Activated CD4-positive, alpha-beta T cell treated with anti-CD3 and anti-CD28 coated beads, Interleukin-2, amount 10 ng/mL, durations not matched to agents 7 days and 5 days (primary cell): ENCODE measurements around the gene WDR37. TPM values are rescaled to one million over a fixed set of nuclear protein-coding genes. Genes with fewer than 3 reads are reported as not detected.

Experiments
- CTCF ChIA-PET: fragments of 350-600 bp; sonication (Branson Sonifier 250); formaldehyde crosslinking; loops from one replicate; lab custom pipeline; 2021; ENCODE audit warnings: antibody characterized with exemption; lab: Charles Lee
- POLR2A ChIA-PET: fragments of 350-600 bp; sonication (Branson Sonifier 250); formaldehyde crosslinking; loops from one replicate; lab custom pipeline; 2021; ENCODE audit warnings: antibody characterized with exemption; lab: Charles Lee
- DNase-seq: peaks from one replicate; pipeline ENCODE4 v3.0.0-alpha.2; 2020
- H3K27ac Mint-ChIP-seq: one replicate; pipeline ENCODE4 v1.8.0; 2021; ENCODE audit warnings: mild to moderate bottlenecking, moderate library complexity, mixed read lengths
- H3K27me3 Mint-ChIP-seq: one replicate; pipeline ENCODE4 v1.8.0; 2021; ENCODE audit warnings: mixed read lengths
- H3K36me3 Mint-ChIP-seq: one replicate; pipeline ENCODE4 v1.8.0; 2021; ENCODE audit warnings: low read depth, mixed read lengths
- H3K4me1 Mint-ChIP-seq: one replicate; pipeline ENCODE4 v1.8.0; 2021; ENCODE audit warnings: mixed read lengths
- H3K4me3 Mint-ChIP-seq: one replicate; pipeline ENCODE4 v1.8.0; 2021; ENCODE audit warnings: mild to moderate bottlenecking, moderate library complexity, mixed read lengths
- H3K9me3 Mint-ChIP-seq: one replicate; pipeline ENCODE4 v1.8.0; 2021; ENCODE audit warnings: mixed read lengths
- total RNA-seq, 2 experiments: library from RNA; stranded (reverse); gene quantifications; one replicate each; pipeline ENCODE4 v1.2.3, GENCODE V29; 2021

WDR37 gene
- total RNA-seq, 2 experiments from 2014 or later = 31.9 to 35.0 TPM

DNA sequence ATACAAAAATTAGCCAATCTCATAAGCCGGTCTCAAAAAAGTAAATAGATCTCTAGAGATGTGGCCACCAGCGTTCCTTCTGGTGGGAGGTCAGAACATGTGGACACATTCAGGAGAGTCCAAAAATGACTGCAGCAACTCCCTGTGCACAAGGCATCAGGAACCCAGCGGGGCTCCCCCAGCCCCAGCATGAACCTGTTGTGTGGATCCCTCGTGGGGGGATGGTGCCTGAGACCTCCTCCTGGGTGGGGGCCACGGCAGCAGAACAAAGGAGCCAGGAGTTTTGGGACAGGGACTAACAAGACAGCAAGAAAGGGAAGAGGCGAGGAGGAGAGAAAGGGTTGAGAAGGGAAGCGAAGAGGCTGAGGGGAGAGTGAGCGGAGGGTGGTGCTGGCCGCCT is 121.8 kb downstream of the WDR37 start:
- Mint-ChIP-seq H3K4me3 (no peak overlapping the region), H3K36me3 (no peaks in the 10 kb centered on the region), H3K4me1 (no peaks in the 10 kb centered on the region), H3K27ac (no peak overlapping the region), H3K9me3 (no peaks in the 10 kb centered on the region), H3K27me3 (no peaks in the 10 kb centered on the region)
- ChIA-PET POLR2A (no interaction called here), CTCF (no interaction called here)
- no peak for DNase-seq

DNA sequence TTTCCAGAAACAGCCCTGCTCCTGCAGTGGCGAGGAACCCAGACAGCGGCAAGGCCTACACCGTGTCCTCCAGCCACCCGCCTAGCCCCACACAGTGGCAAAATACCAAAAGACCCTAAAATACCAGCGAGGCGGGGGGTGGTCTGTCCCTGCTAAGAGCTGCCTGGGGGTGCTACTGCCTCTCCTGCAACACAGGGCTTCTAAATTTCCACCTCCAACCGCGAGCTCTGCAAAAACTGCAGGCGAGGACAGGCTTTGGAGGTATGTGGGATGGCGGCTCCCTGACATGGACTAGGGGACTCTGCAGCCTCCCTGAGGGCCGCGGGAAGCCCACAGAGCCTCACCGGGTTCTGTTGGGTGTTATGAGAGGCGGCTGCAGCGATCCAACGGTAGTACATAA is 122.3 kb downstream of the WDR37 start:
- POLR2A ChIA-PET = no interaction called here
- CTCF ChIA-PET = no interaction called here
- Mint-ChIP-seq H3K27ac (no peak overlapping the region), H3K4me1 (no peaks in the 10 kb centered on the region), H3K27me3 (no peaks in the 10 kb centered on the region), H3K4me3 (no peak overlapping the region), H3K9me3 (no peaks in the 10 kb centered on the region), H3K36me3 (no peaks in the 10 kb centered on the region)
- no peak for DNase-seq

DNA sequence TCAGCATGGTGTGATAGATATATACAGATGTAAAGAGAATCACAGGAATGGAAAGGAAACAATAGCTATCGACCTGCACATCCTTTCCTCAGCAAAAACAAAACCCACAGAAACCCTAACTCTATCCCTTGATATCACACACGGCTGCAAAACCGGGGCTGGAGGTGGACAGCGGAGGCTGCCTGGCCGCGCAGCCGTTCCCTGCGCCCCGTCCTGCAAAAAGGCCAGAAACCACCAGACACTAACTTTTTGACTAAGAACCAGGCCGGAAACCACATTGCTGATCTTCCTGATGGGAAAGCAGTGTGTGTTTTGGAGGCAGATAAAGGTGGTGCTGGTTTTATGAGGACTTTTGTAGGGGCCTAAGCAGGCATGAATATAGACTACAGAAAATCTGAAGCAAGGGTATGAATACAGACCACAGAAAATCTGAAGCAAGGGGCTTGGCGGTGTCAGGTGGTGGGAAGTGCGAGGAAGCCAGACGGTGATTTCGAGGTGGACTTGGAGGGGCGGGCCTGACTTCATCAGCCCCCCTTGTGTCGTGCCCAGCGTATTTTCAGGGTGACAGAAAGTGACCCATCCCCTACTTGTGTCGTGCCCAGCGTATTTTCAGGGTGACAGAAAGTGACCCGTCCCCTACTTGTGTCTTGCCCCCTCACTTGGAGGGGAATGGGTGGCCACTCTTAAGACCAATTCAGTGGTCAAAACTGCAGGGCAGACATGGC is 123.3 kb downstream of the WDR37 start:
- no peak for DNase-seq
- ChIA-PET CTCF (interaction anchor here (0.6 to 0.8 kb wide), 2 partner anchors 19 to 807 kb away, joined by 3 to 7 read pairs; no protein-coding TSS in a partner anchor), POLR2A (no interaction called here)
- H3K9me3 Mint-ChIP-seq = no peaks in the 10 kb centered on the region
- H3K27ac Mint-ChIP-seq = no peak overlapping the region
- peaks cover 2% of the 10 kb centered on the region for H3K27me3 Mint-ChIP-seq
- no peaks in the 10 kb centered on the region for H3K36me3 Mint-ChIP-seq
- H3K4me1 Mint-ChIP-seq = no peaks in the 10 kb centered on the region
- H3K4me3 Mint-ChIP-seq = no peak overlapping the region

DNA sequence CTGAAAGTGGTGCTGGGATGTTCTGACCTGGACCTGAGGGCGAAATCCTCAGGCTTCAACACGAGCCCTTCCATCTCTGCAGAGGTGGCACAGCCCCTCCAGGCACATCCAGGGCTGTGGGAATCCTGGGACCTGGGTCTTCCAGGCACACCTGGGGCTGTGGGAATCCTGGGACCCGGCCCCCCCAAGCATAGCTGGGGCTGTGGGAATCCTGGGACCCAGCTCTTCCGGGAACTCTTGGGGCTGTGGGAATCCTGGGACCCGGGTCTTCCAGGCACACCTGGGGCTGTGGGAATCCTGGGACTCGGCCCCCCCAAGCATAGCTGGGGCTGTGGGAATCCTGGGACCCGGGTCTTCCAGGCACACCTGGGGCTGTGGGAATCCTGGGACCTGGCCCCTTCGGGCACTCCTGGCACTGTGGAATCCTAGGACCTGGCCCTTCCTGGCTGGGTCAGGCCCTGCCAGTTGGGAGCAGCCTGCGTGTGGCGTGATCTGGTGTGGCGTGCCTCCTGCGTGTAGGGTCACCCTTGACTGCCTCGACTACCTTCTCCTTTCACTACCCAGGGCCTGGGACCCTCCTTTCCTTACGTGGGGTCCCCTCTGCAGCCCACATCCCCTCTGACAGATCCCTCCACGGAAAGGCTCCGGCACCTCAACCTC is 124.0 kb downstream of the WDR37 start:
- Mint-ChIP-seq H3K27ac (no peak overlapping the region), H3K27me3 (peaks cover 2% of the 10 kb centered on the region), H3K4me3 (no peak overlapping the region), H3K9me3 (no peaks in the 10 kb centered on the region), H3K4me1 (no peaks in the 10 kb centered on the region), H3K36me3 (no peaks in the 10 kb centered on the region)
- no peak for DNase-seq
- ChIA-PET CTCF (interaction anchor here (0.6 kb wide), 1 partner anchor 808 kb away, joined by 3 read pairs; no protein-coding TSS in a partner anchor), POLR2A (no interaction called here)

DNA sequence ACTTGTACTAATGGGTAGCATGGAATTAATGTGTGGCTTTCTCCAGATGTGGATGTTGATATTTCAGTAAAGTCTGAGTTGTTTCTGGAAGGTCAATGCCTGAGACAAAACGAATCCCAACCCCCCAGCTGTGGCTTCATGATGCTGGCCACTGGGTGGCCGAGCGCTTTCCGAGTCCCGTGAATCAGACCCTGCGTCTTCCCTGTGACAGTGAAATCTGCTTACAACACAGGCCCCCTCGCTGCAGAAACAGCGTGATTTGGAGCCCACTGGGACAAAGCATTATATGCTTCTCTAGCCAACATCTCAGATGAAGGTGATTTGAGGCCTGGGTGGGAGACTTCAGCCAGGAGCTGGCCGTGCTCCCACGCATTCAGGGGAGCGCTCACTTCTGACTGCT is 124.7 kb downstream of the WDR37 start:
- Mint-ChIP-seq H3K27ac (no peak overlapping the region), H3K36me3 (no peaks in the 10 kb centered on the region), H3K4me1 (no peaks in the 10 kb centered on the region), H3K27me3 (peaks cover 2% of the 10 kb centered on the region), H3K4me3 (no peak overlapping the region), H3K9me3 (no peaks in the 10 kb centered on the region)
- POLR2A ChIA-PET = no interaction called here
- CTCF ChIA-PET = no interaction called here
- no peak for DNase-seq

Other genes starting within 250 kb of the WDR37 start
- gene LARP4B, start 124.7 kb upstream of the WDR37 start, total RNA-seq = 100 to 1,000 TPM in 1 of 2 experiments, 10 to 100 TPM in 1; 86.1 to 101 TPM
- gene GTPBP4, start 68.0 kb upstream of the WDR37 start, total RNA-seq = 10 to 100 TPM; 53.2 to 63.2 TPM
- not detected for gene IDI2, start 30.5 kb upstream of the WDR37 start, total RNA-seq
- gene IDI1, start 7.3 kb upstream of the WDR37 start, total RNA-seq = 10 to 100 TPM; 44.6 to 47.1 TPM